IPS DF 4.7 (cell line): ENCODE measurements around the gene BORA.
"Not testable (repeated sequence)": the region's sequence is repeated elsewhere in the genome, so short reads cannot be mapped to it uniquely, and the experiment has no call there.

Experiments
- DNase-seq: peaks from one replicate; pipeline ENCODE4 v3.0.0-alpha.2; 2013; ENCODE audit warnings: low spot score; ENCODE audit errors: extremely low read depth

The BORA gene

GRCh38 chr13:72727417-72728289 lies at the start of gene BORA, which contains the start of gene MZT1:
Gene BORA, plus strand, starts transcription at chr13:72727923. Its CDS starts 1,018 bp downstream, at chr13:72728941.
Gene MZT1, minus strand, starts transcription at chr13:72727629. Its CDS starts 27 bp downstream, at chr13:72727602.
- peak; percentile 92 for DNase-seq

GRCh38 chr13:72678312-72678711 lies 49.4 kb upstream of the BORA start:
- no peak for DNase-seq

GRCh38 chr13:72680353-72680752 lies 47.4 kb upstream of the BORA start:
- no peak for DNase-seq

- DNase-seq = no peak
These were observed 41.0 kb upstream of the BORA start for GRCh38 chr13:72686766-72687165.

GRCh38 chr13:72689181-72689696 lies 38.5 kb upstream of the BORA start:
- no peak for DNase-seq

- DNase-seq = no peak
These were observed 34.7 kb upstream of the BORA start for GRCh38 chr13:72692884-72693514.

- DNase-seq = no peak
These were observed 33.9 kb upstream of the BORA start for GRCh38 chr13:72693832-72694231.

GRCh38 chr13:72694314-72694713 lies 33.4 kb upstream of the BORA start:
- no peak for DNase-seq

- DNase-seq = no peak
These were observed 31.1 kb upstream of the BORA start for GRCh38 chr13:72696579-72696978.

GRCh38 chr13:72698164-72698563 lies 29.6 kb upstream of the BORA start:
- no peak for DNase-seq

- no peak for DNase-seq
These were observed 27.2 kb upstream of the BORA start for GRCh38 chr13:72700509-72700908.

- DNase-seq = no peak
These were observed 10.9 kb upstream of the BORA start for GRCh38 chr13:72716776-72717175.

- not testable (repeated sequence) for DNase-seq
These were observed 1.5 kb upstream of the BORA start for GRCh38 chr13:72726185-72726584.

GRCh38 chr13:72726726-72727416 lies 852 bp upstream of the BORA start:
- DNase-seq = no peak

GRCh38 chr13:72728290-72728605 lies 525 bp downstream of the BORA start:
- DNase-seq = no peak

GRCh38 chr13:72737033-72737432 lies 9.3 kb downstream of the BORA start:
- no peak for DNase-seq

GRCh38 chr13:72740015-72740414 lies 12.3 kb downstream of the BORA start:
- no peak for DNase-seq

- DNase-seq = no peak
These were observed 17.5 kb downstream of the BORA start for GRCh38 chr13:72745260-72745659.

- DNase-seq = no peak
These were observed 23.5 kb downstream of the BORA start for GRCh38 chr13:72751220-72751619.

- no peak for DNase-seq
These were observed 26.4 kb downstream of the BORA start for GRCh38 chr13:72754111-72754510.

GRCh38 chr13:72757792-72758535 lies 30.2 kb downstream of the BORA start:
- no peak for DNase-seq
